SK-N-SH (cell line): Measurements from ENCODE around the gene NSD2.

Experiments used
- RXRA ChIP-seq: IDR thresholded peaks from 2 replicates; pipeline ENCODE4 v1.4.0; 2012; ENCODE audit warnings: low read depth, mild to moderate bottlenecking, borderline replicate concordance
- YY1 ChIP-seq: IDR thresholded peaks from 2 replicates; pipeline ENCODE4 v1.4.0; 2012; ENCODE audit warnings: low read depth, mild to moderate bottlenecking
- TF ChIP-seq, protein P1 (sequence below): fragments of 200-600 bp; sonication (generic); IDR thresholded peaks from 2 replicates; pipeline ENCODE4 v1.6.1; 2017; ENCODE audit warnings: antibody characterized with exemption, mild to moderate bottlenecking, moderate library complexity
- TF ChIP-seq, protein P2 (sequence below): IDR thresholded peaks from 2 replicates; pipeline ENCODE4 v1.6.1; 2012; ENCODE audit warnings: mild to moderate bottlenecking, low read depth, low read length, moderate library complexity

DNA sequence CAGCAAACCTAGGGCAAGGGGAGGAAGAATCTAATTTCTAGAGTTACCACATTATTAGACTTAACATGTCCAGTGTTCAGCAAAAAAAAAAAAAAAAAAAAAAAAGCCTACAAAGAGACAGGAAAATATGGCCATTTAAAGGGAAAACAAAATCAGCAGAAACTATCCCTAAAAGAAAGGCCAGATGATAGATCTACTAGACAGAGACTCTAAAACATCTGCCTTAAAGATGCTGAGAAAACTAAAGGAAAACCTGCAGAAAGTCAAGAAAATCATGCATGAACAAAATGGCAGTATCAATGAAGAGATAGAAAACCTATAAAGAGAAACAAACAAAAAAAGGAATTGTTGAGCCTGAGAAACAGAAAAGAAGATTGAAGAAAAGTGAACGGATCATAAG, 93.8 kb downstream of the NSD2 start:
- TF ChIP-seq RXRA (no peak), YY1 (no peak)
- TF ChIP-seq, protein P1, sequence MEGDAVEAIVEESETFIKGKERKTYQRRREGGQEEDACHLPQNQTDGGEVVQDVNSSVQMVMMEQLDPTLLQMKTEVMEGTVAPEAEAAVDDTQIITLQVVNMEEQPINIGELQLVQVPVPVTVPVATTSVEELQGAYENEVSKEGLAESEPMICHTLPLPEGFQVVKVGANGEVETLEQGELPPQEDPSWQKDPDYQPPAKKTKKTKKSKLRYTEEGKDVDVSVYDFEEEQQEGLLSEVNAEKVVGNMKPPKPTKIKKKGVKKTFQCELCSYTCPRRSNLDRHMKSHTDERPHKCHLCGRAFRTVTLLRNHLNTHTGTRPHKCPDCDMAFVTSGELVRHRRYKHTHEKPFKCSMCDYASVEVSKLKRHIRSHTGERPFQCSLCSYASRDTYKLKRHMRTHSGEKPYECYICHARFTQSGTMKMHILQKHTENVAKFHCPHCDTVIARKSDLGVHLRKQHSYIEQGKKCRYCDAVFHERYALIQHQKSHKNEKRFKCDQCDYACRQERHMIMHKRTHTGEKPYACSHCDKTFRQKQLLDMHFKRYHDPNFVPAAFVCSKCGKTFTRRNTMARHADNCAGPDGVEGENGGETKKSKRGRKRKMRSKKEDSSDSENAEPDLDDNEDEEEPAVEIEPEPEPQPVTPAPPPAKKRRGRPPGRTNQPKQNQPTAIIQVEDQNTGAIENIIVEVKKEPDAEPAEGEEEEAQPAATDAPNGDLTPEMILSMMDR, result no peak
- TF ChIP-seq, protein P2, sequence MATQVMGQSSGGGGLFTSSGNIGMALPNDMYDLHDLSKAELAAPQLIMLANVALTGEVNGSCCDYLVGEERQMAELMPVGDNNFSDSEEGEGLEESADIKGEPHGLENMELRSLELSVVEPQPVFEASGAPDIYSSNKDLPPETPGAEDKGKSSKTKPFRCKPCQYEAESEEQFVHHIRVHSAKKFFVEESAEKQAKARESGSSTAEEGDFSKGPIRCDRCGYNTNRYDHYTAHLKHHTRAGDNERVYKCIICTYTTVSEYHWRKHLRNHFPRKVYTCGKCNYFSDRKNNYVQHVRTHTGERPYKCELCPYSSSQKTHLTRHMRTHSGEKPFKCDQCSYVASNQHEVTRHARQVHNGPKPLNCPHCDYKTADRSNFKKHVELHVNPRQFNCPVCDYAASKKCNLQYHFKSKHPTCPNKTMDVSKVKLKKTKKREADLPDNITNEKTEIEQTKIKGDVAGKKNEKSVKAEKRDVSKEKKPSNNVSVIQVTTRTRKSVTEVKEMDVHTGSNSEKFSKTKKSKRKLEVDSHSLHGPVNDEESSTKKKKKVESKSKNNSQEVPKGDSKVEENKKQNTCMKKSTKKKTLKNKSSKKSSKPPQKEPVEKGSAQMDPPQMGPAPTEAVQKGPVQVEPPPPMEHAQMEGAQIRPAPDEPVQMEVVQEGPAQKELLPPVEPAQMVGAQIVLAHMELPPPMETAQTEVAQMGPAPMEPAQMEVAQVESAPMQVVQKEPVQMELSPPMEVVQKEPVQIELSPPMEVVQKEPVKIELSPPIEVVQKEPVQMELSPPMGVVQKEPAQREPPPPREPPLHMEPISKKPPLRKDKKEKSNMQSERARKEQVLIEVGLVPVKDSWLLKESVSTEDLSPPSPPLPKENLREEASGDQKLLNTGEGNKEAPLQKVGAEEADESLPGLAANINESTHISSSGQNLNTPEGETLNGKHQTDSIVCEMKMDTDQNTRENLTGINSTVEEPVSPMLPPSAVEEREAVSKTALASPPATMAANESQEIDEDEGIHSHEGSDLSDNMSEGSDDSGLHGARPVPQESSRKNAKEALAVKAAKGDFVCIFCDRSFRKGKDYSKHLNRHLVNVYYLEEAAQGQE, result no peak
